ENCODE data around the gene PLIN5. TPM values are rescaled to one million over a fixed set of nuclear protein-coding genes. Genes with fewer than 3 reads are reported as not detected.

The PLIN5 gene
- total RNA-seq, 1 donor from 2014 or later, result not detected

GRCh38 chr19:4525563-4526002 is 9.4 kb downstream of the PLIN5 start:
- Mint-ChIP-seq H3K4me1 (ENCODE audit: unreplicated experiment) (peaks cover 5% of the 10 kb centered on the region), H3K36me3 (ENCODE audit: unreplicated experiment) (no peaks in the 10 kb centered on the region), H3K9me3 (ENCODE audit: unreplicated experiment) (no peaks in the 10 kb centered on the region), H3K27me3 (ENCODE audit: unreplicated experiment) (no peaks in the 10 kb centered on the region), H3K27ac (ENCODE audit: unreplicated experiment) (no peak overlapping the region), H3K4me3 (ENCODE audit: unreplicated experiment) (no peak overlapping the region)
- no peak for DNase-seq (ENCODE audit: extremely low spot score, unreplicated experiment)
- no peak for TF ChIP-seq CTCF (IDR thresholded peaks at IDR 0.05)

- Mint-ChIP-seq H3K4me1 (ENCODE audit: unreplicated experiment) (peaks cover 5% of the 10 kb centered on the region), H3K4me3 (ENCODE audit: unreplicated experiment) (no peak overlapping the region), H3K27ac (ENCODE audit: unreplicated experiment) (no peak overlapping the region), H3K36me3 (ENCODE audit: unreplicated experiment) (no peaks in the 10 kb centered on the region), H3K27me3 (ENCODE audit: unreplicated experiment) (no peaks in the 10 kb centered on the region), H3K9me3 (ENCODE audit: unreplicated experiment) (no peaks in the 10 kb centered on the region)
- peak; percentile 75 for TF ChIP-seq CTCF (IDR thresholded peaks at IDR 0.05)
- no peak for DNase-seq (ENCODE audit: extremely low spot score, unreplicated experiment)
These were observed 10.0 kb downstream of the PLIN5 start for GRCh38 chr19:4524808-4525562.

- Mint-ChIP-seq H3K9me3 (ENCODE audit: unreplicated experiment) (no peaks in the 10 kb centered on the region), H3K27me3 (ENCODE audit: unreplicated experiment) (no peaks in the 10 kb centered on the region), H3K4me1 (ENCODE audit: unreplicated experiment) (peaks cover 5% of the 10 kb centered on the region), H3K36me3 (ENCODE audit: unreplicated experiment) (no peaks in the 10 kb centered on the region), H3K27ac (ENCODE audit: unreplicated experiment) (no peak overlapping the region), H3K4me3 (ENCODE audit: unreplicated experiment) (no peak overlapping the region)
- no peak for DNase-seq (ENCODE audit: extremely low spot score, unreplicated experiment)
- TF ChIP-seq CTCF (IDR thresholded peaks at IDR 0.05), result peak; percentile 64
These were observed 11.5 kb downstream of the PLIN5 start for GRCh38 chr19:4523306-4524110.

GRCh38 chr19:4522291-4523002 is 12.6 kb downstream of the PLIN5 start:
- H3K36me3 Mint-ChIP-seq (ENCODE audit: unreplicated experiment), result no peaks in the 10 kb centered on the region
- H3K4me1 Mint-ChIP-seq (ENCODE audit: unreplicated experiment), result peaks cover 5% of the 10 kb centered on the region
- H3K4me3 Mint-ChIP-seq (ENCODE audit: unreplicated experiment), result no peak overlapping the region
- TF ChIP-seq CTCF (IDR thresholded peaks at IDR 0.05), result no peak
- no peak overlapping the region for H3K27ac Mint-ChIP-seq (ENCODE audit: unreplicated experiment)
- no peaks in the 10 kb centered on the region for H3K27me3 Mint-ChIP-seq (ENCODE audit: unreplicated experiment)
- DNase-seq (ENCODE audit: extremely low spot score, unreplicated experiment), result no peak
- H3K9me3 Mint-ChIP-seq (ENCODE audit: unreplicated experiment), result no peaks in the 10 kb centered on the region

- H3K27ac Mint-ChIP-seq (ENCODE audit: unreplicated experiment), result no peak overlapping the region
- no peaks in the 10 kb centered on the region for H3K36me3 Mint-ChIP-seq (ENCODE audit: unreplicated experiment)
- DNase-seq (ENCODE audit: extremely low spot score, unreplicated experiment), result no peak
- H3K9me3 Mint-ChIP-seq (ENCODE audit: unreplicated experiment), result no peaks in the 10 kb centered on the region
- no peaks in the 10 kb centered on the region for H3K27me3 Mint-ChIP-seq (ENCODE audit: unreplicated experiment)
- H3K4me3 Mint-ChIP-seq (ENCODE audit: unreplicated experiment), result no peak overlapping the region
- H3K4me1 Mint-ChIP-seq (ENCODE audit: unreplicated experiment), result peaks cover 5% of the 10 kb centered on the region
- TF ChIP-seq CTCF (IDR thresholded peaks at IDR 0.05), result no peak
These were observed 13.2 kb downstream of the PLIN5 start for GRCh38 chr19:4521888-4522242.
